Measurements from ENCODE around the gene NAPG.

Gene NAPG

GRCh38 chr18:10482985-10483949 lies 42.6 kb upstream of the NAPG start:
- peak; percentile 61 for DNase-seq (ENCODE audit: low read depth)
- TF ChIP-seq CTCF (IDR thresholded peaks at IDR 0.05; ENCODE audit: insufficient read depth, low read depth, low read length, missing control alignments), result no peak
- no peak overlapping the region for H3K4me3 ChIP-seq (ENCODE audit: low read depth, low read length)

GRCh38 chr18:10485475-10485874 lies 40.4 kb upstream of the NAPG start:
- no peak overlapping the region for H3K4me3 ChIP-seq (ENCODE audit: low read depth, low read length)
- no peak for DNase-seq (ENCODE audit: low read depth)
- no peak for TF ChIP-seq CTCF (IDR thresholded peaks at IDR 0.05; ENCODE audit: insufficient read depth, low read depth, low read length, missing control alignments)

GRCh38 chr18:10486362-10486761 lies 39.5 kb upstream of the NAPG start:
- H3K4me3 ChIP-seq (ENCODE audit: low read depth, low read length), result no peak overlapping the region
- no peak for DNase-seq (ENCODE audit: low read depth)
- TF ChIP-seq CTCF (IDR thresholded peaks at IDR 0.05; ENCODE audit: insufficient read depth, low read depth, low read length, missing control alignments), result no peak

GRCh38 chr18:10487154-10487553 lies 38.7 kb upstream of the NAPG start:
- no peak for DNase-seq (ENCODE audit: low read depth)
- no peak overlapping the region for H3K4me3 ChIP-seq (ENCODE audit: low read depth, low read length)
- no peak for TF ChIP-seq CTCF (IDR thresholded peaks at IDR 0.05; ENCODE audit: insufficient read depth, low read depth, low read length, missing control alignments)

- H3K4me3 ChIP-seq (ENCODE audit: low read depth, low read length), result no peak overlapping the region
- DNase-seq (ENCODE audit: low read depth), result no peak
- no peak for TF ChIP-seq CTCF (IDR thresholded peaks at IDR 0.05; ENCODE audit: insufficient read depth, low read depth, low read length, missing control alignments)
These were observed 37.8 kb upstream of the NAPG start for GRCh38 chr18:10488017-10488416.

GRCh38 chr18:10490401-10491165 lies 35.2 kb upstream of the NAPG start:
- DNase-seq (ENCODE audit: low read depth), result peak; percentile 80
- H3K4me3 ChIP-seq (ENCODE audit: low read depth, low read length), result no peak overlapping the region
- peak; percentile 52 for TF ChIP-seq CTCF (IDR thresholded peaks at IDR 0.05; ENCODE audit: insufficient read depth, low read depth, low read length, missing control alignments)

Measured in GM12865 (cell line).